GM12878 (cell line): ENCODE measurements around the gene TSPYL4. TPM values are rescaled to one million over a fixed set of nuclear protein-coding genes. Genes with fewer than 3 reads are reported as not detected.

Experiments used
- HDAC2 ChIP-seq: fragments of 200-600 bp; sonication (generic); IDR thresholded peaks from 2 replicates; pipeline ENCODE4 v1.6.1; 2017
- MEF2B ChIP-seq: fragments of 450-650 bp; IDR thresholded peaks from 2 replicates; pipeline ENCODE4 v1.6.1; 2018; ENCODE audit warnings: mild to moderate bottlenecking, moderate library complexity; ENCODE audit not compliant: partially characterized antibody, poor library complexity, severe bottlenecking
- MTA2 ChIP-seq: fragments of 450-650 bp; IDR thresholded peaks from 2 replicates; pipeline ENCODE4 v1.6.1; 2016; ENCODE audit warnings: low read depth, mild to moderate bottlenecking, moderate library complexity
- POU2F2 ChIP-seq: IDR thresholded peaks from 3 replicates; pipeline ENCODE4 v1.6.1; 2011; ENCODE audit warnings: low read depth, mild to moderate bottlenecking, low read length, borderline replicate concordance
- ZBTB4 ChIP-seq: fragments of 450-650 bp; formaldehyde crosslinking; IDR thresholded peaks from 2 replicates; pipeline ENCODE4 v1.4.0; 2022; ENCODE audit warnings: mild to moderate bottlenecking, moderate library complexity
- ZNF687 ChIP-seq: fragments of 450-650 bp; IDR thresholded peaks from 2 replicates; pipeline ENCODE4 v1.6.1; 2017; ENCODE audit warnings: mild to moderate bottlenecking, moderate library complexity
- polyA plus RNA-seq, 11 experiments: library from polyadenylated mRNA; depleted of rRNA in 4 of 11; unstranded in 6 of 11; stranded (reverse) in 5 of 11; fragments of >200 nt; fragmentation: Nextera tagmentation in 4 of 11; fragmentation: Illumina TruSeq in 1 of 11; extraction: Ambion mirVana in 4 of 11; extraction: Trizol in 1 of 11; gene quantifications; 1 replicate in 1 of 11; 2 replicates in 10 of 11; pipeline versions ENCODE4 v1.2.1 to v1.2.3, GENCODE V29; 2011 to 2016; ENCODE audit warnings: inconsistent platforms in 2 of 11, missing spikeins in 2 of 11, low read depth in 1 of 11
- total RNA-seq, 4 experiments: library from RNA; depleted of rRNA in 3 of 4; stranded (reverse); fragments of >200 nt in 3 of 4; fragmentation: Illumina TruSeq in 1 of 4; extraction: Trizol in 1 of 4; gene quantifications; 2 replicates each; pipeline versions ENCODE4 v1.2.1 to v1.2.3, GENCODE V29; 2013 to 2021
- TF ChIP-seq, protein P1 (sequence below): fragments of 450-650 bp; formaldehyde crosslinking; IDR thresholded peaks from 2 replicates; pipeline ENCODE4 v1.5.0; 2022; ENCODE audit warnings: mild to moderate bottlenecking, missing genetic modification characterization
- TF ChIP-seq, protein P2 (sequence below): fragments of 150-350 bp; IDR thresholded peaks from 2 replicates; pipeline ENCODE4 v1.6.1; 2014; ENCODE audit warnings: mild to moderate bottlenecking, low read depth, low read length

Gene TSPYL4
- total and polyA plus RNA-seq, 10 of the 15 experiments (the other 5 are each of a cell fraction or from before 2014, with no cell fraction given): 1.5 to 27.6 (median 20.0) TPM

- TF ChIP-seq, protein P1, sequence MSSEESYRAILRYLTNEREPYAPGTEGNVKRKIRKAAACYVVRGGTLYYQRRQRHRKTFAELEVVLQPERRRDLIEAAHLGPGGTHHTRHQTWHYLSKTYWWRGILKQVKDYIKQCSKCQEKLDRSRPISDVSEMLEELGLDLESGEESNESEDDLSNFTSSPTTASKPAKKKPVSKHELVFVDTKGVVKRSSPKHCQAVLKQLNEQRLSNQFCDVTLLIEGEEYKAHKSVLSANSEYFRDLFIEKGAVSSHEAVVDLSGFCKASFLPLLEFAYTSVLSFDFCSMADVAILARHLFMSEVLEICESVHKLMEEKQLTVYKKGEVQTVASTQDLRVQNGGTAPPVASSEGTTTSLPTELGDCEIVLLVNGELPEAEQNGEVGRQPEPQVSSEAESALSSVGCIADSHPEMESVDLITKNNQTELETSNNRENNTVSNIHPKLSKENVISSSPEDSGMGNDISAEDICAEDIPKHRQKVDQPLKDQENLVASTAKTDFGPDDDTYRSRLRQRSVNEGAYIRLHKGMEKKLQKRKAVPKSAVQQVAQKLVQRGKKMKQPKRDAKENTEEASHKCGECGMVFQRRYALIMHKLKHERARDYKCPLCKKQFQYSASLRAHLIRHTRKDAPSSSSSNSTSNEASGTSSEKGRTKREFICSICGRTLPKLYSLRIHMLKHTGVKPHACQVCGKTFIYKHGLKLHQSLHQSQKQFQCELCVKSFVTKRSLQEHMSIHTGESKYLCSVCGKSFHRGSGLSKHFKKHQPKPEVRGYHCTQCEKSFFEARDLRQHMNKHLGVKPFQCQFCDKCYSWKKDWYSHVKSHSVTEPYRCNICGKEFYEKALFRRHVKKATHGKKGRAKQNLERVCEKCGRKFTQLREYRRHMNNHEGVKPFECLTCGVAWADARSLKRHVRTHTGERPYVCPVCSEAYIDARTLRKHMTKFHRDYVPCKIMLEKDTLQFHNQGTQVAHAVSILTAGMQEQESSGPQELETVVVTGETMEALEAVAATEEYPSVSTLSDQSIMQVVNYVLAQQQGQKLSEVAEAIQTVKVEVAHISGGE (CRISPR knock-in tag): no peak
- no peak for TF ChIP-seq HDAC2
- TF ChIP-seq ZNF687: no peak
- no peak for TF ChIP-seq MEF2B
- TF ChIP-seq POU2F2: no peak
- TF ChIP-seq ZBTB4: no peak
- TF ChIP-seq MTA2: no peak
- TF ChIP-seq, protein P2, sequence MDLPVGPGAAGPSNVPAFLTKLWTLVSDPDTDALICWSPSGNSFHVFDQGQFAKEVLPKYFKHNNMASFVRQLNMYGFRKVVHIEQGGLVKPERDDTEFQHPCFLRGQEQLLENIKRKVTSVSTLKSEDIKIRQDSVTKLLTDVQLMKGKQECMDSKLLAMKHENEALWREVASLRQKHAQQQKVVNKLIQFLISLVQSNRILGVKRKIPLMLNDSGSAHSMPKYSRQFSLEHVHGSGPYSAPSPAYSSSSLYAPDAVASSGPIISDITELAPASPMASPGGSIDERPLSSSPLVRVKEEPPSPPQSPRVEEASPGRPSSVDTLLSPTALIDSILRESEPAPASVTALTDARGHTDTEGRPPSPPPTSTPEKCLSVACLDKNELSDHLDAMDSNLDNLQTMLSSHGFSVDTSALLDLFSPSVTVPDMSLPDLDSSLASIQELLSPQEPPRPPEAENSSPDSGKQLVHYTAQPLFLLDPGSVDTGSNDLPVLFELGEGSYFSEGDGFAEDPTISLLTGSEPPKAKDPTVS: no peak
Measured at GRCh38 chr6:116258520-116258919, 4.6 kb upstream of the TSPYL4 start (continued).
